LoVo (cell line): ENCODE measurements around the gene ZBED1.
"Not testable (repeated sequence)": the region's sequence is repeated elsewhere in the genome, so short reads cannot be mapped to it uniquely, and the experiment has no call there.

Experiments
- DNase-seq: peaks from one replicate; pipeline ENCODE4 v3.0.0-alpha.2; 2016; ENCODE audit warnings: low spot score

Gene ZBED1

DNA sequence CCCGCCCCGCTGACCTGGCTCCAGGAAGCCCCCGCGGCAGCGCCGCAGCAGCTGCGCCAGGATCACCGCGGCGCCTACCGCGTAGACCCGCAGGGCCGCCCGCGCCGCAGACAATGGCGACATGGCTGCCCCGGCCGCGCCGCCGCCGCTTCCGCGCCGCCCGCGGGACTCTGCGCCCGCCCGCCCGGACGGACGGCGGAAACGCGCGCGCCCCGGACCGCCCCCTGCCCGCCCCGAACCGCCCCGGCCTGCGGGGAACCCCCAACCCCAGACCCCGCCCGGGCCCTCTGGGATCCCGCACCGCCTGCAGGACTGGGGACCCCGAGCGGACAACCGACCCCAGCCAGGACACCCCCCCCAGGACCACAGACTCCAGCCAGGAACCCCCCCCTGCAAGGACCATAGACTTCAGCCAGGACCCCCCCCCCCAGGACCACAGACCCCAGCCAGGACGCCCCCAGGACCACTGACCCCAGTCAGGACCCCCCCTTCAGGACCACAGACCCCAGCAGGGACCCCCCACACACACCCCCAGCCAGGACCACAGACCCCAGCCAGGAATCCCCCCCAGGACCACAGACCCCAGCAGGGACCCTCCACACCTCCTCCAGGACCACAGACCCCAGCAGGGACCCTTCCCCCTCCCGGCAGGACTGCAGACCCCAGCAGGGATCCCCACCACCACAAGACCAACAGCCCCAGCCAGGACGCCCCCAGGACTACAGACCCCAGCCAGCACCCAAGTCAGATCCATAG, at the start of gene ZBED1, which contains the start of gene DHRSX:
Gene ZBED1 (minus strand): TSS at position 174 of the 756 bp plus-strand sequence. CDS start 10,257 bp downstream, outside the sequence.
Gene DHRSX (minus strand): TSS at position 174 of the 756 bp plus-strand sequence. CDS start 51 bp downstream, at position 123.
- peak; percentile 28 for DNase-seq

DNA sequence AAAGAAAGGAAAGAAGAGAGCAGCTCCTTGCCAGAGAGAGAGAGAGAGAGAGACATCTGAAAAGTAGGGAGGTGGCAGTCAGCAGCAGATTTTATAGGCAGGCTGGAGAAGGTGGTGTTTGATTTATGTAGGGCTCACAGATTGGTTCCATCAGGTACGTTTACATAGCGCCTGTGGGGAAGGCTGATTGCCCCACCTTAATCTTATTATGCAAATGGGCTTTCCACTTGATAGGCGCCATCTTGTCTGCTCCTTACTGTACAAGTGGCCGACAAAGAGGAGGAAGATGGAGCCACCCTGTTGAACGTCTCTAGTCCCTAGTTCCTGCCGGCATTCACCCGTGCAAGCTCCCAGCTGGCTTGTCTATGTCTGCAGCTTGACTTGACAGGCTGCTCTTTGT, 49.1 kb upstream of the ZBED1 start:
- DNase-seq, result no peak

- no peak for DNase-seq
Measured at GRCh38 chrX:2548711-2549423, 48.1 kb upstream of the ZBED1 start.

GRCh38 chrX:2547736-2548135, 47.0 kb upstream of the ZBED1 start:
- no peak for DNase-seq

DNA sequence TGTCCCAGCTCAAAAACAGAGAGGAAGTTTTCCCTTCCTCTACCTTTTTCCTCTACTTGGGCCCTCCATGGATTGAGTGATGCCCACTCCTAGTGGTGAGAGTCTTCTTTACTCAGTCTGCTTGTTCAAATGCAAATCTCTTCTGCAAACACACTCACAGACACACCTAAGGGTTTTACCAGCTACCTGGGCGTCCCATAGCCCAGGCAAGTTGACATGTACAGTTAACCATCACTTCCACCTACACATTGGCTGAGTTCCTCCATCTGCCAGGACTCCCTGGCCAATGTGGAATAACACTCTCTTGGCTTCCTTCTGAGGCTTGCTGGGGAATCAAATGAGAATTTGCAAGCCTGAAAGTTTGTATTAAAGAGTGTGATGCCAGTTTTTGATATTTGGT, 45.7 kb upstream of the ZBED1 start:
- DNase-seq, result no peak

DNA sequence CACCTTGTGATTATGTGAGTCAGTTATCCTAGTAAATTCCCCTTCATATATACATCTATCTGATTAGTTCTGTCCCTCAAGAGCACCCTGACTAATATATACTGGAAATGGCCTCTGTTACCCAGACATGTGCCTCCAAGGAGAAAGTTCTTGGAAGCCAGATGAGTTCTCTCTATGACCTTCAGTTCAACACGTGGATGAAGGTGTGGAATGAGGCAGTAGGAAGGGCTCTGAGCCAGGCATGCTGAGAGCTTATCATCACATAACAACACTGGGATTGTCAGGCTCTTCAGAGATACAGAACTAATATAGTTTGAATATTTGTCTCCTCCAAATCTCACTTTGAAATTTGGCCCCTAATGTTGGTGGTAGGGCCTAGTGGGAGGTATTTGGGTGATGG, 44.4 kb upstream of the ZBED1 start:
- DNase-seq, result no peak

- no peak for DNase-seq
Measured at GRCh38 chrX:2542826-2543521, 42.2 kb upstream of the ZBED1 start.

DNA sequence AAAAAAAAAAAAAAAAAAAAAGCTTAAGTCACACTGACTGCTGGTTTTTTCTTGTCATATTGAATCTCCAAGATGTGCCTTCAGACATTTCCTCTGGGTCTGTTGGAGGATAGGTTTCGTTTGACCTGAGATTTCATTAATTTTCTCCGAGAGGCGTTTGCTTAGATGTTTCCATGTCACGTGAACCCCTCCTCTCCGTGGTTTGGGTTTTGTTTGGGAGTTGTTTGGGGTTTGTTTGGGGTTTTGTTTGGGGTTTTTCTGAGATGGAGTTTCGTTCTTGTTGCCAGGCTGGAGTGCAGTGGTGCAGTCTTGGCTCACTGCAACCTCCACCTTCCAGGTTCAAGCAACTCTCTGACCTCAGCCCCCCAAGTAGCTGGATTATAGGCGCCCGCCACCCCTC, 40.8 kb upstream of the ZBED1 start:
- no peak for DNase-seq

- DNase-seq, result no peak
Measured at GRCh38 chrX:2540426-2540947, 39.7 kb upstream of the ZBED1 start.

DNA sequence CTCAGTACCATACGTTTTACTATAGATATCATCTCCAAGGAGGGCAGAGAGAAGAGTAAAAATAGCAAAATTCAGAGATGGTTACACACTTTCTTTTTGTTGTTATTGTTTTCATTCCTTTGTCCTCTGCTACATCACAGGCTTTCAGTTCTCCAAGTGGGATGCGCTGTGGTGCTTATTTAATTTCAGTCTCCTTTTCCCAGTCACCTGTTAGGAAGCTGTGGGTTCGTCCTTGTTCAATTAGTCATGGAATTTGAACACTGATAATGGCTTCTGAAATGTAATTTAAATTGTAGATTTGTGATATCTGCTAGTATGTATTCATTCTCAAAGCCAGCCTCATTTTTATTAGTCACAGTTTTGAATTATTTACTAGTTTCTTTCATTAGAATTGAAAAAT, 38.8 kb upstream of the ZBED1 start:
- DNase-seq, result no peak

- DNase-seq, result no peak
Measured at GRCh38 chrX:2538031-2538757, 37.4 kb upstream of the ZBED1 start.

- no peak for DNase-seq
Measured at GRCh38 chrX:2536974-2537373, 36.2 kb upstream of the ZBED1 start.

DNA sequence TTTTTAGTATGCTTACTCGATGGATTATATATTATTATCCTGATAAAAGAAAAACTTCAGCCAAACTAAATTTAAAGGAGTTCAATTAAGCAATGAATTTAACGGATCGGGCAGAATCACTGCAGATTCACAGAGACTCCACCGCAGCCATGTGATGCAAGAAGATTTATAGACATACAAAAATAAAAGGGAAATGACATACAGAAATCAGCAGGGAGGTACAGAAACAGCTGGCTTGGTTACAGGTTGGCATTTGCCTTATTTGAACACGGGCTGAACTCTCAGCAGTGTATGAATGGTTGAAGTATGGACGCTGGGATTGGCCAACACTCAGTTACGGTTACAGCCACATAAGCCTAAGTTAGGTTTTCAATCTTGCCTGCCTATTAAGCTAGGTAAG, 35.4 kb upstream of the ZBED1 start:
- DNase-seq, result no peak

DNA sequence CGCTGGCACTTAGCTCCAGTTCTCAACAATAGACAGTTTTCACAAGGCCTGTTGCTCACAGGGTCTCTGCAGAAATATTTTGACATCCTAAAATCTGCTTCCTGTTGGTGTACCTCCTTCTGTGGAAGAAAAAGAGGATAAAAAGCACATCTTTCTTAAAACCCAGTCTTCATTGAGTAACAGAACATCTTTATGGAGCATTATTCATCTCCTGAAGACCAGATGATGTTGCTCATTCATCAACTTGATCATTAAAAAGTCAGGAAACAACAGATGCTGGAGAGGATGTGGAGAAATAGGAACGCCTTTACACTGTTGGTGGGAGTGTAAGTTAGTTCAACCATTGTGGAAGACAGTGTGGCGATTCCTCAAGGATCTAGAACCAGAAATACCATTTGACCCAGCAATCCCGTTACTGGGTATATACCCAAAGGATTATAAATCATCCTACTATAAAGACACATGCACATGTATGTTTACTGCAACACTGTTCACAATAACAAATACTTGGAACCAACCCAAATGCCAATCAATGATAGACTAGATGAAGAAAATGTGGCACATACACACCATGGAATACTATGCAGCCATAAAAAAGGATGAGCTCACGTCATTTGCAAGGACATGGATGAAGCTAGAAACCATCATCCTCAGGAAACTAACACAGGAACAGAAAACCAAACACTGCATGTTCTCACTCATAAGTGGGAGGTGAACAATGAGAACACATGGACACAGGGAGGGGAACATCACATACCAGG, 33.7 kb upstream of the ZBED1 start:
- DNase-seq, result not testable (repeated sequence)

DNA sequence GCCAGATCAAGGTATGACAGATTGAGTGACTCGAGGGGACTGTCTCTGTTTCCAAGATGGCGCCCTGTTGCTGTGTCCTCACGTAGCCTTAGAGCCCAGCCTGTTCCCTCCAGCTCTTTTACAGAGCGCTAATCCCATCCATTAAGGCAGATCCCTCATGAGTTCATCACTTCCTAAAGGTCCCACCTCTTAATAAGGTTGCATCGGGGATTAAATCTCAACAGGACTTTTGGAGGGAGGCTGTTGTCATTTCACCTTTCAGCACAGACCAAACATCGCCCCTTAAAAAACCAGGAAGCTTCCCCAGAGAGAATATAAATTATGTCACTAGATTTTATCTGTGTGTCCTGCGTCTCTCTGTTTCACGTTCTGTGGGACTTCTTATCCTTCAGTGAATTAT, 32.6 kb upstream of the ZBED1 start:
- no peak for DNase-seq

DNA sequence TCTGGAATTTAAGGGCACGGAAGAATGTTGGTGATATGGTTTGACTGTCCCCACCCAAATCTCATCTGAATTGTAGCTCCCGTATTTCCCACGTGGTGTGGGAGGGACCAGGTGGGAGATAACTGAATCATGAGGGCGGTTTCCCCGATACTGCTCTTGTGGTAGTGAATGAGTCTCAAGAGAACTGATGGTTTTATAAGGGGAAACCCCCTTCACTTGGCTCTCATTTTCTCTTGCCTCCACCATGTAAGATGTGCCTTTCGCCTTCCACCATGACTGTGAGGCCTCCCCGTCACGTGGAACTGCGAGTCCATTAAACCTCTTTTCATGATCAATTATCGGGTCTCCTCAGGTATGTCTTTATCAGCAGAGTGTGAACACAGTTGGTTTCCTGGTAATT, 25.6 kb upstream of the ZBED1 start:
- DNase-seq, result no peak

DNA sequence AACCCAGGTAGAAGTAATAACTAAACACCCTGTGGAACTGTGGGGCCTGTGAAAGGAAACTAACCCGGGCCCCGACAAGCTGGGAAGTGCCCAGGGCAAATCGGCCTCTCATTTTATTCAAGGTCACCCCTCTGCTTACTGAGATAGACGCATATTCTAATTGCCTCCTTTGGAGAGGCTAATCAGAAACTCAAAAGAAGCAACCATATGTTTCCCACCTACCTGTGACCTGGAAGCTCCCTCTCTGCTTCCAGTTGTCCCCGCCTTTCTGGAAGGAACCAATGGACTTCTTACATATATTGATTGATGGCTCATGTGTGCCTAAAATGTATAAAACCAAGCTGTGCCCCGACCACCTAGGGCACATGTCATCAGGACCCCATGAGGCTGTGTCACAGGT, 23.1 kb upstream of the ZBED1 start:
- no peak for DNase-seq

- DNase-seq, result no peak
Measured at GRCh38 chrX:2521927-2522386, 21.2 kb upstream of the ZBED1 start.

GRCh38 chrX:2521092-2521926, 20.5 kb upstream of the ZBED1 start:
- DNase-seq, result no peak

- DNase-seq, result no peak
Measured at GRCh38 chrX:2520539-2520938, 19.8 kb upstream of the ZBED1 start.
